Measurements from ENCODE around the gene PALM.

DNA sequence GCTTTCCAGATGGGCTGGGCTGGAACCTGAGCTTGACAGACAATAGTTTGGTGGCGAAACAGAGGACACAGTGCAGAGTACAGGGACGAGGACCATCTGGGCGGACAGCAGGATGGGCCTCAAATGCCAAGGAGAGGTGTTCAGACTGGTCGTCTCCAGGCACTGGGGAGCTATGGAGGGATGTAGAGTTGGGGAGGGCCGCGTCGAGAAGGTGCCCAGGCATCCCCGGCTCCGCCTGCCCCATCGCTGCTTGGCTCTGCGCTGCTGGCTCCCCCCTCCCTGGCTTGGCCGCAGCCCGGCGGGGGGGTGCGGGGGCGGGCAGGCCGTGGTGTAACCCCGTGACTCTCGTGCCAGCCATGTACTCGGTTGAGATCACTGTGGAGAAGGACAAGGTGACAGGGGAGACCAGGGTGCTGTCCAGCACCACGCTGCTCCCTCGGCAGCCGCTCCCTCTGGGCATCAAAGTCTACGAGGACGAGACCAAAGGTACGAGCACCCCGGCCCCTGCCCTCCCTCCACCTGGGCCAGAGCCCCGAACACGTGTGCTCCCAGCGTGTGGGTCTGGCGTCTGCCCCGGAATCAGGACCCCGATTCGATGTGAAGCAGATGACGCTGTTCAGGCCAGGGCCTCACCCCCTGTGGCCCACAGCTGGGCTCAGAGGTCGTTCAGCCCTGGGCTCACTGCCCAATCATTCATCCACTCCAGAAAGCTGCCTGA is 31.4 kb downstream of the PALM start:
- TF ChIP-seq, protein P1, sequence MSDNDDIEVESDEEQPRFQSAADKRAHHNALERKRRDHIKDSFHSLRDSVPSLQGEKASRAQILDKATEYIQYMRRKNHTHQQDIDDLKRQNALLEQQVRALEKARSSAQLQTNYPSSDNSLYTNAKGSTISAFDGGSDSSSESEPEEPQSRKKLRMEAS (CRISPR knock-in tag; IDR thresholded peaks at IDR 0.05) = no peak
- TF ChIP-seq CTCF (IDR thresholded peaks at IDR 0.05) = no peak
- TF ChIP-seq, protein P2, sequence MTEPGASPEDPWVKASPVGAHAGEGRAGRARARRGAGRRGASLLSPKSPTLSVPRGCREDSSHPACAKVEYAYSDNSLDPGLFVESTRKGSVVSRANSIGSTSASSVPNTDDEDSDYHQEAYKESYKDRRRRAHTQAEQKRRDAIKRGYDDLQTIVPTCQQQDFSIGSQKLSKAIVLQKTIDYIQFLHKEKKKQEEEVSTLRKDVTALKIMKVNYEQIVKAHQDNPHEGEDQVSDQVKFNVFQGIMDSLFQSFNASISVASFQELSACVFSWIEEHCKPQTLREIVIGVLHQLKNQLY (CRISPR knock-in tag; IDR thresholded peaks at IDR 0.05) = no peak
- no peak for TF ChIP-seq SP1 (CRISPR knock-in tag; conservative IDR thresholded peaks at IDR 0.05)

Data from WTC11 (cell line).